Peyer's patch (tissue), 4 donors: Measurements from ENCODE around the gene SH3GL1.

Experiments
- POLR2A ChIP-seq, 2 donors: fragments of 450-650 bp; IDR thresholded peaks; one replicate each; pipeline ENCODE4 v1.5.1; 2017; ENCODE audit warnings: antibody characterized with exemption in 2 of 2, mild to moderate bottlenecking in 2 of 2, moderate library complexity in 2 of 2
- TF ChIP-seq, protein P1 (sequence below), 6 experiments: fragments of 450-650 bp in 4 of 6; fragments of 200-600 bp in 2 of 6; sonication (generic) in 1 of 6; IDR thresholded peaks; one replicate each; pipeline ENCODE4 v1.5.1; 2017 to 2019; ENCODE audit warnings: antibody characterized with exemption in 6 of 6, mild to moderate bottlenecking in 3 of 6, moderate library complexity in 1 of 6

DNA sequence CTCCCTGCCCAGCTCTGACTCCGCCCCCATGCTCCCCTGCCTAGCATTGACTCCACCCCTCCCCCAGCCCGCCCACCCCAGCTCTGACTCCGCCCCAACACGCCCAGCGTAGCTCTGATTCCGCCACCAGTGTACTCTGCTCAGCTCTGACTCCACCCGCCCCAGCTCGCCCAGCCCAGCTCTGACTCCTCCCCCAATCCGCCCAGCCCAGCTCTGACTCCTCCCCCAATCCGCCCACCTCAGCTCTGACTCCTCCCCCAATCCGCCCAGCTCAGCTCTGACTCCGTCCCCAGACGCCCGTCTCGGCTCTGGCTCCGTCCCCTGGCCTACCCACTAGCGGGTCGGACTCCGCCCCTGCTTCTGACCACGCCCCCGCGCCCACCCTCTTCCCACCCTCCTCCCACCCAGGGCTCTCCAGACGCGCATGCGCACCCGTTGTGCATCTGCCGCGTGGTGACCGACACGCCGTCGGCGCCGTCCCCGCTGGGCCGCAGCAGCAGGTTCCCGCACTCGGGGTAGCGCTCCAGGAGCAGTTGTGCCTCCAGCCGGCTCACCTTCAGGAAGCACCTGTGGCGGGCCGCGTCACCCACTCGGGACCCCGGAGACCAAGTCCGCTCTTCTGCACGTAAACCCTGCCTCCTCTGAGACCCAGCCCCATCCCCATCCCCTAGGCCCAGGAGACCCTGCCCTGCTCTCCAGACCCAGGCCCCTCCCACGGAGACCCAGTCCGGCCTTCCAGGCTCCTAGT is 71.9 kb downstream of the SH3GL1 start:
- no peak for TF ChIP-seq POLR2A (IDR thresholded peaks at IDR 0.05)
- TF ChIP-seq, protein P1, sequence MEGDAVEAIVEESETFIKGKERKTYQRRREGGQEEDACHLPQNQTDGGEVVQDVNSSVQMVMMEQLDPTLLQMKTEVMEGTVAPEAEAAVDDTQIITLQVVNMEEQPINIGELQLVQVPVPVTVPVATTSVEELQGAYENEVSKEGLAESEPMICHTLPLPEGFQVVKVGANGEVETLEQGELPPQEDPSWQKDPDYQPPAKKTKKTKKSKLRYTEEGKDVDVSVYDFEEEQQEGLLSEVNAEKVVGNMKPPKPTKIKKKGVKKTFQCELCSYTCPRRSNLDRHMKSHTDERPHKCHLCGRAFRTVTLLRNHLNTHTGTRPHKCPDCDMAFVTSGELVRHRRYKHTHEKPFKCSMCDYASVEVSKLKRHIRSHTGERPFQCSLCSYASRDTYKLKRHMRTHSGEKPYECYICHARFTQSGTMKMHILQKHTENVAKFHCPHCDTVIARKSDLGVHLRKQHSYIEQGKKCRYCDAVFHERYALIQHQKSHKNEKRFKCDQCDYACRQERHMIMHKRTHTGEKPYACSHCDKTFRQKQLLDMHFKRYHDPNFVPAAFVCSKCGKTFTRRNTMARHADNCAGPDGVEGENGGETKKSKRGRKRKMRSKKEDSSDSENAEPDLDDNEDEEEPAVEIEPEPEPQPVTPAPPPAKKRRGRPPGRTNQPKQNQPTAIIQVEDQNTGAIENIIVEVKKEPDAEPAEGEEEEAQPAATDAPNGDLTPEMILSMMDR (IDR thresholded peaks at IDR 0.05): no peak
